DMS114 treated with DMSO at 0.1 percent for 48 hours (cell line): ENCODE data around the gene CEP63.

Experiments
- DNase-seq: peaks from one replicate; lab custom pipeline; 2025; ENCODE audit not compliant: unreplicated experiment; lab: John Stamatoyannopoulos, UW

CEP63 gene

DNA sequence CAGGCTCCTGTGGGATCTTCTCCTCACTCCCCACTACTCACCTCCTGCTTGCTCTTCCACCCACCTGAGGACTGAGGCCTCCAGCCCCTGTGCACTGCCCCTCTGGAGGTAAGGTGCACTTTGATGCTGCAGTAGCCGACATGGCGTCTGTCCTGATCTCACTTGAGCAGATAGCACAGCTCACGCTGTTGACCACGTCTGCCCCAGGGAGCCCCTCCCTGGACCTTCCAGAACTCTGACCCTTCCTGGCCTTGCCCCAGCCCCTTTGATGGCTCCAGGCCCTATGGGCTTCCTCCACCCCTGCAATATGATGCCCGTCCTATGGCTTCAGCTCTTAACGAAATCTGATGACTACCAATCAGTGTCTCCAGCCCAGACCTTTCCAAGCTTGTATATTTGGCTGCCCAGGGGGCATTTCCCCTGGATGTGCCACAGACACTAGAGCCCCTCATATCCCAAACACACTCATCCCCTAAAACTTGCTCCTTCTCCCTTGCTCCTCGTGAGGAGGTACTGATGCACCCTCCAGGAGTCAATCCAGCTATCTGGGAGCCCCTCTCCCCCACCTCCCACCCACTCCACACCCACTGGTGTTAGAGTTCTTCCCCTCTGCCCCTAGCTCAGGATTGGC is 137.9 kb downstream of the CEP63 start:
- no peak for DNase-seq
